Lung (tissue), 12 donors: ENCODE data around the gene TXNRD1. TPM values are rescaled to one million over a fixed set of nuclear protein-coding genes. Genes with fewer than 3 reads are reported as not detected.

ENCODE experiments used
- ATAC-seq: fragments of 200-7000 bp; cut with Tn5 transposase; one replicate; pipeline ENCODE4 v1.9.1; 2020; ENCODE audit warnings: moderate number of reproducible peaks; ENCODE audit not compliant: insufficient read depth, low FRiP score
- DNase-seq, 3 donors: peaks; one replicate each; pipeline ENCODE4 v3.0.0-alpha.2; 2013 to 2017
- H3K27ac ChIP-seq, 2 donors: one replicate each; pipeline ENCODE4 v1.5.1; 2013; ENCODE audit warnings: mild to moderate bottlenecking in 2 of 2, moderate library complexity in 2 of 2, control low read depth in 1 of 2, inconsistent platforms in 1 of 2, low read depth in 1 of 2, low read length in 1 of 2
- H3K27me3 ChIP-seq, 3 donors: one replicate each; pipeline ENCODE4 v1.5.1; 2013; ENCODE audit warnings: low read length in 2 of 3; ENCODE audit not compliant: control insufficient read depth in 3 of 3, insufficient read depth in 3 of 3
- H3K36me3 ChIP-seq, 4 donors: one replicate each; pipeline ENCODE4 v1.5.1; 2013; ENCODE audit warnings: low read length in 4 of 4, mild to moderate bottlenecking in 1 of 4, moderate library complexity in 1 of 4; ENCODE audit not compliant: control insufficient read depth in 4 of 4, insufficient read depth in 4 of 4
- H3K4me1 ChIP-seq, 5 donors: one replicate each; pipeline ENCODE4 v1.5.1; 2013; ENCODE audit warnings: low read length in 5 of 5, mild to moderate bottlenecking in 2 of 5, moderate library complexity in 1 of 5; ENCODE audit not compliant: control insufficient read depth in 5 of 5, insufficient read depth in 5 of 5
- H3K4me3 ChIP-seq: one replicate; pipeline ENCODE4 v1.5.1; 2013; ENCODE audit warnings: mild to moderate bottlenecking, control low read depth, moderate library complexity
- H3K9ac ChIP-seq, 2 donors: one replicate each; pipeline ENCODE4 v1.5.1; 2013; ENCODE audit warnings: low read length in 2 of 2, control low read depth in 1 of 2; ENCODE audit not compliant: insufficient read depth in 1 of 2
- H3K9me3 ChIP-seq, 4 donors: one replicate each; pipeline ENCODE4 v1.5.1; 2013; ENCODE audit warnings: low read length in 3 of 4, mild to moderate bottlenecking in 1 of 4, moderate library complexity in 1 of 4; ENCODE audit not compliant: control insufficient read depth in 4 of 4, insufficient read depth in 3 of 4
- CTCF ChIP-seq: IDR thresholded peaks from 2 replicates; pipeline ENCODE4 v1.5.1; 2012; ENCODE audit warnings: mild to moderate bottlenecking; ENCODE audit errors: control extremely low read depth, extremely low read depth
- WGBS, 2 donors: extraction: QIAGEN DNeasy Blood & Tissue Kit; methylation state at CpG; one replicate each; pipeline ENCODE4 v1.1.7; 2013; 5-methylcytosine and 5-hydroxymethylcytosine counted together
- polyA plus RNA-seq, 2 donors: library from polyadenylated mRNA; stranded (reverse); fragments of 200-250 nt; gene quantifications; one replicate each; pipeline ENCODE4 v1.2.1, GENCODE V29; 2013
- total RNA-seq, 2 donors: library from RNA; depleted of rRNA in 1 of 2; stranded (reverse); fragments of >200 nt in 1 of 2; gene quantifications; one replicate each; pipeline ENCODE4 v1.2.1, GENCODE V29; 2014 to 2021
- donor health status: control.
- donor health status: control.
- donor health status: Bipolar disorder and iron deficiency.
- donor health status: healthy.
- donor health status: DM: yes; HTN: yes; CAD: no.

TXNRD1 gene
- total and polyA plus RNA-seq, 4 donors: 74.2 to 166 (median 125) TPM

- Histone ChIP-seq H3K4me3 (no peak overlapping the region), H3K9me3 (no peaks in the 10 kb centered on the region), H3K4me1 (peaks cover 0 to 26% (median 5%) of the 10 kb centered on the region in 5 donors), H3K27ac (peak overlapping the region; percentile 94 to 97), H3K9ac (peak overlapping the region in 1 of 2 donors; percentile 91), H3K36me3 (peaks cover 0 to 7% (median 0%) of the 10 kb centered on the region in 4 donors), H3K27me3 (no peaks in the 10 kb centered on the region)
- DNase-seq: peak in 2 of 3 donors; percentile 24 to 26
- peak; percentile 7 for ATAC-seq
- 65 to 72% methylated on average over 3 of the region's 3 CpGs for WGBS, 2 donors
- no peak for TF ChIP-seq CTCF
Observed at GRCh38 chr12:104285740-104286515, 70.3 kb downstream of the TXNRD1 start.

- Histone ChIP-seq H3K4me1 (peaks cover 0 to 26% (median 5%) of the 10 kb centered on the region in 5 donors), H3K27ac (peak overlapping the region; percentile 94 to 97), H3K9ac (peak overlapping the region; percentile 82 to 91), H3K9me3 (no peaks in the 10 kb centered on the region), H3K27me3 (no peaks in the 10 kb centered on the region), H3K36me3 (peaks cover 0 to 9% (median 1%) of the 10 kb centered on the region in 4 donors), H3K4me3 (peak overlapping the region; percentile 72)
- no peak for TF ChIP-seq CTCF
- 0 to 1% methylated on average over 40 of the region's 40 CpGs for WGBS, 2 donors
- DNase-seq (peak; percentile 92 to 96 (median 95)), ATAC-seq (peak; percentile 77)
Observed at GRCh38 chr12:104286516-104287482, 71.2 kb downstream of the TXNRD1 start.

DNA sequence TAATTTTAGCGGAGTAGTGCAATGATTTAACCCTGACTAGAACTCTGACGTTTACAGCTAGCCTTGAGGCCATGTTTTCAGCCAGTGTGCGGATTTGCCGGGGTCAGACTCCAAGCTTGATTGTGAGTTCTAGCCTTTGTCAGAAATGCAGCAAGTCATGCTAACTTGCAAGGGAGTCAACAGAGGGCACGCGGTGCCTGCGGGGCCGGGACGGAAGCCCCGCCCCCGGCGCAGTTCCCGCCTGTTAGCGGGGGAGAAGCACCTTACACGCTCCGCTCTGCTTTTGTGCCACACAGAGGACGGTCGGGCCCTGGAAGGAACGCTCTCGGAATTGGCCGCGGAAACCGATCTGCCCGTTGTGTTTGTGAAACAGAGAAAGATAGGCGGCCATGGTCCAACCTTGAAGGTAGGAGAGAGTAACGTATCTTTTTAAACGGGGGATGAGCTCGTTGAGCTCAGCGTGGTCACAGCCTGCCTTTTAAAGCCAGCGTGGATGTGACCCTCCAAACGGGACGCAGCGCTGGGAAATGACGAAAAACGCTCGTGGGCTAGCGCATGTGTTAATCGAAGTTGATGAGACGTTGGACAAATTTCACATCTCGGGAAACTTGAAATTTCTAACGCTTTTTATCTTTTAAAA is 73.2 kb downstream of the TXNRD1 start:
- peaks cover 0 to 26% (median 5%) of the 10 kb centered on the region in 5 donors for H3K4me1 ChIP-seq
- H3K27me3 ChIP-seq: no peaks in the 10 kb centered on the region
- peaks cover 0 to 15% (median 11%) of the 10 kb centered on the region in 4 donors for H3K36me3 ChIP-seq
- ATAC-seq: peak; percentile 75
- TF ChIP-seq CTCF: no peak
- no peaks in the 10 kb centered on the region for H3K9me3 ChIP-seq
- H3K9ac ChIP-seq: peak overlapping the region; percentile 41 to 86
- H3K27ac ChIP-seq: peak overlapping the region; percentile 88 to 97
- DNase-seq: peak; percentile 77 to 82 (median 82)
- WGBS, 2 donors: 0 to 1% methylated on average over 41 of the region's 41 CpGs
- peak overlapping the region; percentile 72 for H3K4me3 ChIP-seq
